ENCODE measurements around the gene LRRC56. TPM values are rescaled to one million over a fixed set of nuclear protein-coding genes. Genes with fewer than 3 reads are reported as not detected.

LRRC56 gene
- total RNA-seq, 1 donor from 2014 or later, result 2.0 TPM

DNA sequence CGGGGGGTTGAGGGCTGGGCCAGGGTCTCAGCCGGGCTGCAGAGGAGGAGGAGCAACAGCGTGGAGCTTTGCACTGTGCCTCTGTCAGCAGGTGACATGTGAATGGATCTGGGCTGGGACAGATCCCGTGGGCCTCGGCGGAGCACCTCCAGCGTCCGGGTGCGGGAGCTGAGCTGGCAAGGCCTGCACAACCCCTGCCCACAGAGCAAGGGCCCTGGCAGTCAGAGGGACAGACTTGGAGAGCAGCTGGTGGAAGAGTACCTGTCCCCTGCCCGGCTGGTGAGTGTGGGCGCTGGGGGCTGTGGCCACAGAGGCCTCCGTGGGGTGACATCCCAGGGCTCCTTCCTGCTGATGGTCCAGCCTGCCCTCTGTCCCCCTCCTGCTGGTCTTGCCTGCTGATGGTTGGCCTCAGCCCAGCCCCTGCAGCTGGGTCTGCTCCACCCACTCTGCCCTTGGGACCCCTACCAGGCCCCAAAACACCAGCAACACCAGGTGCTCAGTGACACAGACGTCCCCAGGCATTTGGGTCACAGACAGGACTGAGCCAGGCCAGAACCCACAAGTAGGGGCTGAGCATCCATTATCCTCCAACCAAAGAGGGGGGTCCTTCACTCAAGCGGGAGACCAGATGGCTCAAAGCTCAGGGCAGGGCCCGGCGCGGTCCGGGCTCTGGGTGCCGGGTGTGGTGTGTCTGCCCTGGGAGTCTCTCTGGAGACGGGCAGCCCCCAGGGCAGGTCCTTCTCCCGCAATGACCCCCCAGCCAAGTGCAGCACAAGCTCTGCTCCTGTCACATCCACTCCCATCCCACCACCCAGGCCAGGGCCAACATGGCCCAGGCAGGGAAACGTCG, 3.5 kb downstream of the LRRC56 start:
- DNase-seq (ENCODE audit: low read depth), result no peak

- DNase-seq (ENCODE audit: low read depth), result no peak
These were observed 4.1 kb downstream of the LRRC56 start for GRCh38 chr11:541433-541885.

DNA sequence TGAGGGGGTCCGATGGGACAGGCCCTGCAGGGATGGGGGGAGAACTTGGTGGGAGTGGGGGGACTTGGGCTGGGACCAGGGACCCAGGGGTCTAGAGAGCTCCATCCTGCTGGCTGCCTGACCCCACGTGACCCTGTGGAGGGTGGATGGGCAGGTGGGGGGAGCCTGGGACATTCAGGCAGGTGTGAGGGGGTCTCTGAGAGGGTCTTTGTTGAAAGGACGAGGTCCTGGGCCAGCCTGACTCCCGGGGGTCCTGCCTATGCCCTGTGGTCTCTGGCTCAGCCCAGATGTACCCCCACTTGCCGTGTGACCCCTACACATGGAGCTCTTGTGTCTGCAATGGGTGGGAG, 7.5 kb downstream of the LRRC56 start:
- no peak for DNase-seq (ENCODE audit: low read depth)

DNA sequence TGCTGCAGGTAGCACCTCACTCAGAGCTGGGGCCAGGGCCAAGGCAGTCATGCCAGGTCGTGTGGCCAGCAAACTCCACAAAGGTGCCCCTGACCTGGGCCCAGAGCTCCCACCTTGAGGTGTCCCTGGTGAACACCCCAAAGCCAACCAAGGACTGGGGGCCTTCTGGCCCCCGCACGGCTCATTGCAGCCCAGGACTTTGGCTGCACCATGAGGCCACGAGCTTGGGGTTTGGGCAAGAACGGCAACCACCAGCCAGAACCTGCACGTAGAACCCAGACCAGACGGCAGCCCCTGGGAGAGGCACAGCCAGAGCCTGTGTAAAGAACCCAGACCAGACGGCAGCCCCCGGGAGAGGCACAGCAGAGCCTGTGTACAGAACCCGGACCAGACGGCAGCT, 7.8 kb downstream of the LRRC56 start:
- no peak for DNase-seq (ENCODE audit: low read depth)

- peak; percentile 36 for DNase-seq (ENCODE audit: low read depth)
These were observed 11.6 kb downstream of the LRRC56 start for GRCh38 chr11:548700-549603.

DNA sequence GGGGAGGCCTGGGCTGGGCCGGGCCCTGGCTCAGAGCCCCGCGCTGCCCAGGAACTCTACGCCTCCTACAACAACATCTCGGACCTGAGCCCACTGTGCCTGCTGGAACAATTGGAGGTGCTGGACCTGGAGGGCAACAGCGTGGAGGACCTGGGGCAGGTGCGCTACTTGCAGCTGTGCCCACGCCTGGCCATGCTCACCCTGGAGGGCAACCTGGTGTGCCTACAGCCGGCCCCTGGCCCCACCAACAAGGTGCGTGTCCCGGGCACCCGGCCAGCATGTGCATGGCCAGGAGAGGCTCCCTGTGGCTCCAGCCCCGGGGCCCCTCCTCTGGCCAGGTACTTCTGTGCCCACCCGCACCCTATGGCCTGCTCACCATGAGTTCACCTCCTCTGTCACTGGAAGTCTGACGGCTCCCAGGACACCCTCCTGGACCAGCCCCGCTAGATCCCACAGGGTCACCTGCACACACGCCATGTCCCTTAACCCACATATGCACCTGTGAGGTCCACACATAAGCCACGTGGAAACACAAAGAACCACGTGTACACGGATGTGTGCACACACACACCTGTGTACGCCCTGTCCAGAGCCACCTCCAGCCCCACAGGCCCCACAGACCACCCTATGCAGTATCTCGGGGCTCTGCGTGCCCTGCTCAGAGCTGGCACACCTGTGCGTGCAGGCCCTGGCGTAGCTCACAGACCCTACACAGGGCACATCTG, 12.9 kb downstream of the LRRC56 start:
- no peak for DNase-seq (ENCODE audit: low read depth)

DNA sequence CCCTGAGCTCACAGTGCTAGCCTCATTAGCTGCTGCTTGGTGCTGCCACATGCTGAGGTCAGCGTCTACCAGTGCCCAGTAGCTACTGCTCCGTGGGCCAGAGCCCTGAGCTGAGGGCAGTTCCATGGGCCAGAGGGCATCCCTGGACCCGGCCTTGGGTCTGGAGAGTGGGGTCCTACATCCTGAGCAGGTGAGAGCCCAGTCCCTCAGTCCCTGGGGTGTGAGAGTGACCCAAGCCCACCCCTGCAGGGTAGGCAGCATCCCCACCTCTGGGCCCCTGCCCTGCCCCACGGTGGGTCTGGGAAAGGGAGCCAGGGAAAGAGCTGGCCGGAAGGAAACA, 13.4 kb downstream of the LRRC56 start:
- DNase-seq (ENCODE audit: low read depth), result no peak

DNA sequence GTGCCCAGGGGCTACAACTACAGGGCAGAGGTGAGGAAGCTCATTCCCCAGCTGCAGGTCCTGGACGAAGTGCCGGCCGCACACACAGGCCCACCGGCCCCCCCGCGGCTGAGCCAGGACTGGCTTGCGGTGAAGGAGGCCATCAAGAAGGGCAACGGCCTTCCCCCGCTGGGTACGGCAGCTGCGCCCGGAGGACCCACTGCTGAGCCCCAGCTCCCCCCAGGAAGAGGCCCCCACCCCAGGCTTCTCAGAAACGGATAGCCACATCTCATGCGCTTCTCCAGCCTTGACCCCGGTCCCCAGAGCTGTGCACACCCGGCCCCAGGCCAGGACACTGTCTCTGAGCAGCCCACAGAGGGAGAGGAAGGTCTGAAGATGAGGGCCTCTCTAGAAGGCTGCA, 13.8 kb downstream of the LRRC56 start:
- no peak for DNase-seq (ENCODE audit: low read depth)

GRCh38 chr11:551596-551995, 14.3 kb downstream of the LRRC56 start:
- no peak for DNase-seq (ENCODE audit: low read depth)

DNA sequence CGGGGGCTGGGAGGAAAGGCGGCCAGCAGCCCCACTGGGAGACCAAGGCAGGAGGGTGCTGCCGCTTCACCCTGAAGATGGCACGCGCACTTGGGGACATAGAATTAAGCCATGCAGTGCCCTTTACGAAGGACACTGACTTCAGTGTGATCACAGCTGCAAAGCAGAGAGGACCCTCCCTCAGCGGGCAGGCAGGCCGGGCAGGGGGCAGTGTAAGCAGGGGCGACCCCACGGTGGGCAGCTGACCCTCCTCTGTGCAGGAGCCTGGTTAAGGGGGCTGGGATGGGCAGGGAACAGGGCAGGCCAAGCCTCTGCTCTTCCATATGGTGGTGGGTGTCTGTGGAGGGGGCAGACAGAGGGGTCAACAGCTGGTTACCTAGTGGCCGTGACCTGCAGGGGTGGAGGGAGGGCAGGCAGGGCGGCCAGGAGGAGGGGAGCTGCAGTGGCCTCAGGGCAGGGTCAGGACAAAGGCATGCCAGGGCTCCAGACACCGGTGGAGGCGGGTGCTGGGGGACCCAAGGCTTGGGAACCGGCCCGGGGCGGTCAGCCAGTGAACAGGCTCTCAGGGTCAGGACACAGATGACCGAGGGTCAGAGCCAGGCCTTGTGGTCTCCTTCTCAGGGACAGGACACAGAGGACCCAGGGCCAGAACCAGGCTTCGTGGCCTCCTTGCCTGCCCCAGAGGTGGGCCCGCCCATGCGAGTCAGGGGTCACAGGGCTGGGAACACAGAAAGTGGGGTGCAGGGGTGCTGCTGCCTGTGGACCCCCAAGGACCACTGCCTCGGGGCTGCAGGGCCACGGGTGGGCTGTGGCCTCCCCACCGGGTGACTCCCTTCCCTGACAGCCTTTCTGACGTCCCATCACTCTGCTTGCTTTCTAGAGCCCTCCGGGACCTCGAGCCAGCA, 16.0 kb downstream of the LRRC56 start:
- DNase-seq (ENCODE audit: low read depth), result no peak

GRCh38 chr11:553988-554340, 16.6 kb downstream of the LRRC56 start:
- no peak for DNase-seq (ENCODE audit: low read depth)

DNA sequence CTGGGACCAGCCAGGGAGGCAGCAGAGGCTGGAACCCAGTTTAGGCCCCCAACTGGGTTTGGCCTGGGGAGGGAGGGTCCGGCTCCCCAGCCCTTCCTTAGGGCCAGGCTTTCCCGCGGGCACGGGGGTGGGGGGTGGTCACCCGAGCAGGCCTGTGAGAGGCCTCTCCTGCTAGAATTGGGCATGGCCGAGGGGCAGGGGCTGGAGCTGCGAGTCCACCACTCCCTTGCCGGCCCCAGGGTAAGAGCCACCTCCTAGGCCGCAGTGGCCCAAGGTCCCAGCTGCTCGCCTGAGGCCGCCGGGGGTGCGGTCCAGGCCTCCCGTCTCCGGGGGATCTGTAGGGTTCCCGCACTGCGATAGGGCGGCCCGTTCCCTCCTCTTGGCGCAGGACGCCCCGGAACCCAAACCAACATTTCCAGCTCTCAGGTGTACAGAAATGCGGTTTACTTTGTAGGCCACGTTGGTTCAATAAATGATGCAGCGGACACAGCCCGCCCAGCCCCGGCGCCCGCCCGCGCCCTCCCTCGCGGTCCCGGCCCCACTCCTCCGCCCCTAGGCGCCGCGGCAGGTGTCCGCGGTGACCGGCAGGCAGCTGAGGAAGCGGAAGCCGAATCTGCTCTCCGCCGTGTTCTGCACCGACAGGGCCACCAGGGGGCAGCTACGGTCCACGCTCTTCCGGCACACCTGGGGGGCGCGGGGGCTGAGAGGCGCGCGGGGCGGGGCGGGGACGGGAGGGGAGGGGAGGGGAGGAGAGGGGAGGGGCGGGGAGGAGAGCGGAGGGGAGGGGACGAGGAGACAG, 17.3 kb downstream of the LRRC56 start:
- peak; percentile 34 for DNase-seq (ENCODE audit: low read depth)

GRCh38 chr11:555227-555779, 18.0 kb downstream of the LRRC56 start:
- no peak for DNase-seq (ENCODE audit: low read depth)

DNA sequence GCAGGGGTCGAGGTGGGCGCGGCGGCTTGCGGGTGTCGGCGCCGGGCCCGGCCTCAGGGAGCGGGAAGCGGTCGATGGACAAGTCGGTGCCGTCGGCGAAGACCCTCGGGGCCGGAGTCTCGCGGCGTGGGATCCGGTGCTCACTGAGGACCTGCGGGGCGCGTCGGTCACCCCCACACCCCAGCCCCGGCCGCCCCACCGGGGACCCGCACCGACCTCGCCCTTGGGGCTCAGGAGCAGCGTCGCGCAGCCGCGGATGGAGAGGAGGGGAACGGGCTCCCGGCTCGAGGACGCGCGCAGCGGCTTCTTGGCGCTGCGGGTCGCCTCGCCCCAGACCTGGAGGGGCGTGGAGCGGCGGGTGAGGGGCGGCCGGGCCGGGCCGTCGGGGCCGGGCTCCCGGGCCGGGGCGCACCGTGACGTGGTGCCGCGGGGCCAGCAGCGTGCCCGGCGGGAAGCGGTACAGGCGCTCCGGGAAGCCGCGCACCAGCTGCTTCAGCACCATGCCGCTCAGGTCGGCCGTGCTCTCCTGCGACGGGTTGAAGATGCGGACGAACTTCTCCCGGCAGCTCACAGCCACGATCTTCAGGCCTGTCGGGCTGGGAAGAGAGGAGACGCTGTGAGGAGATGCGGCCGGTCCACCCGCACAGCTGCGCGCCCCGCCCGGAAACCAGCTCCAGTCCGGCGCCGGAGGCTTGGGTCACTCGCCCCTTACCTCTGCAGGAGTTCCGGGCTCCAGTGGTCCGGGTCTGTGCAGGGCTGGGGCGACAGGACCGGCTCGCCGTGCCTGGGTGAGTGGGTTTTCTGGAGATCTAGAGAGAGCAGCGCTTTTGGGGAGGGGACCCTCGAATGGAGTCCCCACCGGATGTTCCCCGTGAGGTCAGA, 18.7 kb downstream of the LRRC56 start:
- DNase-seq (ENCODE audit: low read depth), result no peak

DNA sequence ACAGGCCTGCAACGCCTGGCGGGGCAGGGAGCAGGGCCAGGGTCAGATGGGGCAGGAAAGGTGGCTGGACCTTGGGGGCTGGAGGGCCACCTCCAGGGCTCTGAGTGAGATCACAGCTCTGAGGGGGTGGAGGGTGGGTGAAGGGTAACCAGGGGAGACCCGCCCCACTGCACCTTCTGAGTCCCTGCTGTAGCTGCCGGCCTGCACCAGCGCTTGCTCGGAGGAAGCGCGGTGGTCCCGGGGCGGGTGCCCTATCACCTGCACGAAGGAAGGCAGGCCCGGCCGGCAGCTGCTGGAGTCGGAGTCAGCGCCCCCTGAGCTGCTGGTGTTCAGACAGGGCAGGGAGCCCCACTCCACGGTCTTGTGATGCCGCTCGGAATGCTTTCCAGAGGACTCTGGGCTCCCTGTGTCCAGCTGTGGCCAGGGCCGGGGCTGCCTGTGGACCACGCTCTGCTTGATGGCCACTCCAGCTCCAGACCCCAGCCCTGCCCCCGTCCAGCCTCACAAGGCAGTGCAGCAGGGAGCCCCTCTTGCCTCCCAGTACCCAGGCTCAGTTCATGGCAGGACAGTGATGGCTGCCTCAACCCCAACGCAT, 19.4 kb downstream of the LRRC56 start:
- DNase-seq (ENCODE audit: low read depth), result no peak

- DNase-seq (ENCODE audit: low read depth), result no peak
These were observed 20.2 kb downstream of the LRRC56 start for GRCh38 chr11:557328-558132.

DNA sequence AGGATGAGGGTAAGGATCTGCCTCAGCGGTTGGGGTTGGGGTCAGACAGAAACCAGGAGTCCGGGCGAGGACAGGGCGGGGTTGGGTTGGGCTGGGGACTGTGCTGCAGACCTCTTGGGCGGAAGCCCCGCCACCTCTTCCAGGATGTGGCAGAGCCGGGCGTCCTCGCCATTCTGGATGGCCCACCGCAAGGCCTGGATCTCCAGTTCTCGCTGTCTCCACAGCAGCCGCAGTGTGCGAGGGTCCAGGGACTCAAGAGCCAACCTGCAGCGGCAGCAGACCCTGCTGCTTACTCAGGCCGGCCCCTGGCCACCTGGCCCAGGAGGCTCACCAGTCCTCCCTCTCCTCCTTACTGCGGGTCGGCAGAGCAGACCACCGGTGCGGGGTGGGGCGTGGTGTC, 21.2 kb downstream of the LRRC56 start:
- DNase-seq (ENCODE audit: low read depth), result no peak
